ENCODE results near the gene LGALS7. TPM values are rescaled to one million over a fixed set of nuclear protein-coding genes. Genes with fewer than 3 reads are reported as not detected.
"Not testable (repeated sequence)": the region's sequence is repeated elsewhere in the genome, so short reads cannot be mapped to it uniquely, and the experiment has no call there.

The LGALS7 gene
- total RNA-seq, 1 donor from 2014 or later, result not detected

GRCh38 chr19:38781058-38781457 is 7.7 kb upstream of the LGALS7 start:
- DNase-seq, result no peak
- ATAC-seq, result peak; percentile 20
- intact Hi-C loops (cut with micrococcal nuclease), result no loop called here

GRCh38 chr19:38780443-38780842 is 7.1 kb upstream of the LGALS7 start:
- ATAC-seq (no peak), DNase-seq (no peak)
- intact Hi-C loops (cut with micrococcal nuclease), result no loop called here

GRCh38 chr19:38778733-38779132 is 5.4 kb upstream of the LGALS7 start:
- no peak for DNase-seq
- intact Hi-C loops (cut with micrococcal nuclease), result no loop called here

GRCh38 chr19:38774181-38774950 is 1.0 kb upstream of the LGALS7 start:
- ATAC-seq (no peak), DNase-seq (no peak)
- intact Hi-C loops (cut with micrococcal nuclease), result no loop called here

More at GRCh38 chr19:38778733-38779132, 5.4 kb upstream of the LGALS7 start:
- ATAC-seq, result no peak

- intact Hi-C loops (cut with micrococcal nuclease); DNase-seq; ATAC-seq: not testable (repeated sequence)
These were observed 1.7 kb downstream of the LGALS7 start for GRCh38 chr19:38771569-38771968.

- DNase-seq; intact Hi-C loops (cut with micrococcal nuclease): not testable (repeated sequence)
- ATAC-seq, result peak; percentile 95
These were observed 2.4 kb downstream of the LGALS7 start for GRCh38 chr19:38770949-38771275.

GRCh38 chr19:38770228-38770948 is 2.9 kb downstream of the LGALS7 start:
- peak; percentile 36 for ATAC-seq
- intact Hi-C loops (cut with micrococcal nuclease); DNase-seq: not testable (repeated sequence)

- intact Hi-C loops (cut with micrococcal nuclease), result no loop called here
- DNase-seq (peak; percentile 95), ATAC-seq (peak; percentile 89)
These were observed 3.6 kb downstream of the LGALS7 start for GRCh38 chr19:38769635-38770211.

GRCh38 chr19:38766276-38767047 is 6.9 kb downstream of the LGALS7 start:
- DNase-seq, result no peak
- intact Hi-C loops (cut with micrococcal nuclease), result no loop called here
- no peak for ATAC-seq

- ATAC-seq, result no peak
- DNase-seq, result no peak
- intact Hi-C loops (cut with micrococcal nuclease), result no loop called here
These were observed 8.1 kb downstream of the LGALS7 start for GRCh38 chr19:38765214-38765613.

- no peak for DNase-seq
- intact Hi-C loops (cut with micrococcal nuclease), result no loop called here
- ATAC-seq, result no peak
These were observed 9.5 kb downstream of the LGALS7 start for GRCh38 chr19:38763795-38764220.

GRCh38 chr19:38761884-38762389 is 11.4 kb downstream of the LGALS7 start:
- intact Hi-C loops (cut with micrococcal nuclease), result not testable (repeated sequence)

GRCh38 chr19:38760805-38761517 is 12.4 kb downstream of the LGALS7 start:
- ATAC-seq; intact Hi-C loops (cut with micrococcal nuclease); DNase-seq: not testable (repeated sequence)

More at GRCh38 chr19:38761884-38762389, 11.4 kb downstream of the LGALS7 start:
- not testable (repeated sequence) for DNase-seq, ATAC-seq

GRCh38 chr19:38759590-38760003 is 13.7 kb downstream of the LGALS7 start:
- intact Hi-C loops (cut with micrococcal nuclease), result no loop called here
- no peak for ATAC-seq
- DNase-seq, result no peak

- not testable (repeated sequence) for ATAC-seq
These were observed 19.1 kb downstream of the LGALS7 start for GRCh38 chr19:38754196-38754595.

GRCh38 chr19:38753783-38754182 is 19.5 kb downstream of the LGALS7 start:
- intact Hi-C loops (cut with micrococcal nuclease); ATAC-seq; DNase-seq: not testable (repeated sequence)

More at GRCh38 chr19:38754196-38754595, 19.1 kb downstream of the LGALS7 start:
- intact Hi-C loops (cut with micrococcal nuclease); DNase-seq: not testable (repeated sequence)

GRCh38 chr19:38745316-38745715 is 28.0 kb downstream of the LGALS7 start:
- ATAC-seq (no peak), DNase-seq (no peak)
- intact Hi-C loops (cut with micrococcal nuclease), result no loop called here

- DNase-seq, result no peak
- intact Hi-C loops (cut with micrococcal nuclease), result no loop called here
- no peak for ATAC-seq
These were observed 28.4 kb downstream of the LGALS7 start for GRCh38 chr19:38744874-38745273.
